Measurements from ENCODE around the gene C1orf115.
"Not testable (repeated sequence)": the region's sequence is repeated elsewhere in the genome, so short reads cannot be mapped to it uniquely, and the experiment has no call there.

C1orf115 gene

GRCh38 chr1:220682901-220683576 lies 7.1 kb upstream of the C1orf115 start:
- no peaks in the 10 kb centered on the region for H3K9me3 ChIP-seq (ENCODE audit: low read length)
- peaks cover 3% of the 10 kb centered on the region for H3K27me3 ChIP-seq (ENCODE audit: insufficient read depth, low read length)
- no peak overlapping the region for H3K4me3 ChIP-seq (ENCODE audit: low read length)
- no peaks in the 10 kb centered on the region for H3K36me3 ChIP-seq (ENCODE audit: insufficient read depth, low read length)
- H2AFZ ChIP-seq (ENCODE audit: low read depth, low read length) = no peak overlapping the region
- no peaks in the 10 kb centered on the region for H3K4me1 ChIP-seq (ENCODE audit: insufficient read depth, low read length)

- H3K4me1 ChIP-seq (ENCODE audit: insufficient read depth, low read length); H3K36me3 ChIP-seq (ENCODE audit: insufficient read depth, low read length); H3K9me3 ChIP-seq (ENCODE audit: low read length); H3K4me3 ChIP-seq (ENCODE audit: low read length); H3K27me3 ChIP-seq (ENCODE audit: insufficient read depth, low read length); H2AFZ ChIP-seq (ENCODE audit: low read depth, low read length): not testable (repeated sequence)
These were observed 6.4 kb upstream of the C1orf115 start for GRCh38 chr1:220683716-220684115.

- no peak overlapping the region for H2AFZ ChIP-seq (ENCODE audit: low read depth, low read length)
- H3K27me3 ChIP-seq (ENCODE audit: insufficient read depth, low read length) = peaks cover 11% of the 10 kb centered on the region
- no peaks in the 10 kb centered on the region for H3K9me3 ChIP-seq (ENCODE audit: low read length)
- H3K4me3 ChIP-seq (ENCODE audit: low read length) = no peak overlapping the region
- no peaks in the 10 kb centered on the region for H3K36me3 ChIP-seq (ENCODE audit: insufficient read depth, low read length)
- no peaks in the 10 kb centered on the region for H3K4me1 ChIP-seq (ENCODE audit: insufficient read depth, low read length)
These were observed 5.3 kb upstream of the C1orf115 start for GRCh38 chr1:220684890-220685289.

- Histone ChIP-seq H3K27me3 (ENCODE audit: insufficient read depth, low read length) (peaks cover 15% of the 10 kb centered on the region), H3K4me3 (ENCODE audit: low read length) (no peak overlapping the region), H3K4me1 (ENCODE audit: insufficient read depth, low read length) (no peaks in the 10 kb centered on the region), H2AFZ (ENCODE audit: low read depth, low read length) (no peak overlapping the region), H3K9me3 (ENCODE audit: low read length) (no peaks in the 10 kb centered on the region), H3K36me3 (ENCODE audit: insufficient read depth, low read length) (no peaks in the 10 kb centered on the region)
These were observed 4.3 kb upstream of the C1orf115 start for GRCh38 chr1:220685879-220686278.

- Histone ChIP-seq H3K27me3 (ENCODE audit: insufficient read depth, low read length) (peaks cover 33% of the 10 kb centered on the region), H2AFZ (ENCODE audit: low read depth, low read length) (no peak overlapping the region), H3K4me1 (ENCODE audit: insufficient read depth, low read length) (no peaks in the 10 kb centered on the region), H3K36me3 (ENCODE audit: insufficient read depth, low read length) (no peaks in the 10 kb centered on the region), H3K4me3 (ENCODE audit: low read length) (no peak overlapping the region), H3K9me3 (ENCODE audit: low read length) (no peaks in the 10 kb centered on the region)
These were observed 2.4 kb upstream of the C1orf115 start for GRCh38 chr1:220687809-220688208.

GRCh38 chr1:220689666-220690065 lies 497 bp upstream of the C1orf115 start:
- Histone ChIP-seq H2AFZ (ENCODE audit: low read depth, low read length) (no peak overlapping the region), H3K4me3 (ENCODE audit: low read length) (peak overlapping the region; percentile 48), H3K27me3 (ENCODE audit: insufficient read depth, low read length) (peaks cover 34% of the 10 kb centered on the region), H3K4me1 (ENCODE audit: insufficient read depth, low read length) (no peaks in the 10 kb centered on the region), H3K9me3 (ENCODE audit: low read length) (no peaks in the 10 kb centered on the region), H3K36me3 (ENCODE audit: insufficient read depth, low read length) (no peaks in the 10 kb centered on the region)

GRCh38 chr1:220691053-220691684 lies 1.0 kb downstream of the C1orf115 start:
- Histone ChIP-seq H3K9me3 (ENCODE audit: low read length) (no peaks in the 10 kb centered on the region), H3K4me1 (ENCODE audit: insufficient read depth, low read length) (no peaks in the 10 kb centered on the region), H3K4me3 (ENCODE audit: low read length) (peak overlapping the region; percentile 48), H2AFZ (ENCODE audit: low read depth, low read length) (peak overlapping the region; percentile 78), H3K36me3 (ENCODE audit: insufficient read depth, low read length) (no peaks in the 10 kb centered on the region), H3K27me3 (ENCODE audit: insufficient read depth, low read length) (peaks cover 30% of the 10 kb centered on the region)

- Histone ChIP-seq H3K9me3 (ENCODE audit: low read length) (no peaks in the 10 kb centered on the region), H3K4me1 (ENCODE audit: insufficient read depth, low read length) (no peaks in the 10 kb centered on the region), H2AFZ (ENCODE audit: low read depth, low read length) (no peak overlapping the region), H3K4me3 (ENCODE audit: low read length) (no peak overlapping the region), H3K27me3 (ENCODE audit: insufficient read depth, low read length) (peaks cover 30% of the 10 kb centered on the region), H3K36me3 (ENCODE audit: insufficient read depth, low read length) (no peaks in the 10 kb centered on the region)
These were observed 2.5 kb downstream of the C1orf115 start for GRCh38 chr1:220692436-220693228.

GRCh38 chr1:220694866-220695382 lies 4.8 kb downstream of the C1orf115 start:
- H3K27me3 ChIP-seq (ENCODE audit: insufficient read depth, low read length) = peaks cover 23% of the 10 kb centered on the region
- no peaks in the 10 kb centered on the region for H3K4me1 ChIP-seq (ENCODE audit: insufficient read depth, low read length)
- peaks cover 2% of the 10 kb centered on the region for H3K9me3 ChIP-seq (ENCODE audit: low read length)
- H3K36me3 ChIP-seq (ENCODE audit: insufficient read depth, low read length) = no peaks in the 10 kb centered on the region
- H3K4me3 ChIP-seq (ENCODE audit: low read length) = no peak overlapping the region
- H2AFZ ChIP-seq (ENCODE audit: low read depth, low read length) = no peak overlapping the region

GRCh38 chr1:220695426-220695825 lies 5.3 kb downstream of the C1orf115 start:
- Histone ChIP-seq H3K9me3 (ENCODE audit: low read length) (peaks cover 2% of the 10 kb centered on the region), H3K36me3 (ENCODE audit: insufficient read depth, low read length) (no peaks in the 10 kb centered on the region), H2AFZ (ENCODE audit: low read depth, low read length) (no peak overlapping the region), H3K27me3 (ENCODE audit: insufficient read depth, low read length) (peaks cover 22% of the 10 kb centered on the region), H3K4me3 (ENCODE audit: low read length) (no peak overlapping the region), H3K4me1 (ENCODE audit: insufficient read depth, low read length) (no peaks in the 10 kb centered on the region)

GRCh38 chr1:220696226-220696862 lies 6.2 kb downstream of the C1orf115 start:
- Histone ChIP-seq H3K27me3 (ENCODE audit: insufficient read depth, low read length) (peaks cover 14% of the 10 kb centered on the region), H3K4me3 (ENCODE audit: low read length) (no peak overlapping the region), H2AFZ (ENCODE audit: low read depth, low read length) (no peak overlapping the region), H3K36me3 (ENCODE audit: insufficient read depth, low read length) (no peaks in the 10 kb centered on the region), H3K9me3 (ENCODE audit: low read length) (peaks cover 2% of the 10 kb centered on the region), H3K4me1 (ENCODE audit: insufficient read depth, low read length) (no peaks in the 10 kb centered on the region)

- Histone ChIP-seq H2AFZ (ENCODE audit: low read depth, low read length) (no peak overlapping the region), H3K4me1 (ENCODE audit: insufficient read depth, low read length) (no peaks in the 10 kb centered on the region), H3K9me3 (ENCODE audit: low read length) (peaks cover 2% of the 10 kb centered on the region), H3K27me3 (ENCODE audit: insufficient read depth, low read length) (peaks cover 9% of the 10 kb centered on the region), H3K36me3 (ENCODE audit: insufficient read depth, low read length) (no peaks in the 10 kb centered on the region), H3K4me3 (ENCODE audit: low read length) (no peak overlapping the region)
These were observed 6.7 kb downstream of the C1orf115 start for GRCh38 chr1:220696863-220697231.

- H3K9me3 ChIP-seq (ENCODE audit: low read length) = peaks cover 2% of the 10 kb centered on the region
These were observed 7.2 kb downstream of the C1orf115 start for GRCh38 chr1:220697326-220697725.

More at GRCh38 chr1:220697326-220697725, 7.2 kb downstream of the C1orf115 start:
- Histone ChIP-seq H3K36me3 (ENCODE audit: insufficient read depth, low read length) (no peaks in the 10 kb centered on the region), H3K4me3 (ENCODE audit: low read length) (no peak overlapping the region), H3K27me3 (ENCODE audit: insufficient read depth, low read length) (peaks cover 6% of the 10 kb centered on the region), H3K4me1 (ENCODE audit: insufficient read depth, low read length) (no peaks in the 10 kb centered on the region), H2AFZ (ENCODE audit: low read depth, low read length) (no peak overlapping the region)

Data from neuron (in vitro differentiated cells).